Erythroblast (primary cell): ENCODE data around the gene S100A13.

Source experiments
- GATA1 ChIP-seq: IDR thresholded peaks from 2 replicates; pipeline ENCODE4 v1.6.1; 2011; ENCODE audit warnings: low read depth, mild to moderate bottlenecking, control low read depth, low read length, moderate library complexity
- POLR2A ChIP-seq: IDR thresholded peaks from 2 replicates; pipeline ENCODE4 v1.6.1; 2011; ENCODE audit warnings: mild to moderate bottlenecking, low read length

DNA sequence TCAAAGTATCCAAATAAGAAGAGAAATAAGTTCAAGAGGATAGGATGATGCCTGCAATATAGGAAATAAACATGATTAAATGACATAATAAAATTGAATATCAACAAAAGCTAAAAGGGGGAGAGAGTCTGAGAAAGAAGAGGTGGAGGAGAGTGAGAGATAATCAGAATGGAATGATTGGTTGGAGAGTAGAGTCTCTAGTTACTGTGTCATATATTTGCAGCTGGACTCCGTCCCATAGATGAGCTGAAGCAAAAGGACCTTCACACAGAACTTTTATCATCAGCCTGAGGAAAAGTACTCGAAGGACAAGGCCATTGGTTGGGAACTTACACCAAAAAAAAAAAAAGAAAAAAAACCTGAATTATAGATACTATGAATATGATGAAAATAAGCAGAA lies 38.8 kb downstream of the S100A13 start:
- no peak for TF ChIP-seq POLR2A
- no peak for TF ChIP-seq GATA1
